ENCODE results near the gene PDE7B. TPM values are rescaled to one million over a fixed set of nuclear protein-coding genes. Genes with fewer than 3 reads are reported as not detected.

PDE7B gene
- total and polyA plus RNA-seq, 2 of the 8 experiments (the other 6 are each of a cell fraction or from before 2014, with no cell fraction given): not detected

- FAIRE-seq (no peak), DNase-seq (ENCODE audit: low read depth in 1 of 2, low spot score in 2 of 2) (no peak)
- no peak overlapping the region for H2BK15ac ChIP-seq (ENCODE audit: low read length)
- H3K23me2 ChIP-seq (ENCODE audit: low read depth, low read length): no peaks in the 10 kb centered on the region; the same call in 1 of the 2 replicates
- H3K4me1 ChIP-seq (replicated peaks in 1 of 4; ENCODE audit: control insufficient read depth in 3 of 4, insufficient read depth in 4 of 4, low read length in 3 of 4): no peaks in the 10 kb centered on the region
- no peak overlapping the region for H3K18ac ChIP-seq (ENCODE audit: extremely low read depth, low read length)
- CTCF ChIA-PET (ENCODE audit: partially characterized antibody): interaction anchor here (1.0 kb wide), 1 partner anchor 307 kb away, joined by 3 read pairs; no protein-coding TSS in a partner anchor
- POLR2A ChIA-PET (ENCODE audit: partially characterized antibody): no interaction called here
- no peaks in the 10 kb centered on the region for H4K20me1 ChIP-seq (replicated peaks in 1 of 2; ENCODE audit: control insufficient read depth in 1 of 2, insufficient read depth in 2 of 2, low read length in 2 of 2)
- H4K5ac ChIP-seq (ENCODE audit: insufficient read length, low read depth, low read length): no peak overlapping the region
- no peaks in the 10 kb centered on the region for H3K36me3 ChIP-seq (ENCODE audit: control insufficient read depth in 2 of 4, insufficient read depth in 4 of 4, low read length in 3 of 4)
- H3K4me2 ChIP-seq (ENCODE audit: insufficient read depth in 1 of 2, low read depth in 2 of 2, low read length in 2 of 2): no peak overlapping the region
- no peak overlapping the region for H2AK5ac ChIP-seq (ENCODE audit: low read depth, low read length)
- H2BK12ac ChIP-seq (ENCODE audit: low read depth, low read length): no peak overlapping the region
- 92% methylated on average over 8 of the region's 8 CpGs; no CpG with 5 or more reads in 1 of the 2 experiments for WGBS, 2 experiments (ENCODE audit: extremely low coverage in 1 of 2, insufficient coverage in 1 of 2, insufficient read length in 1 of 2, insufficient replicate concordance in 2 of 2, low coverage in 1 of 2, low lambda C conversion rate in 2 of 2, missing lambda C conversion rate in 1 of 2)
- no peak overlapping the region for H2BK5ac ChIP-seq (ENCODE audit: low read depth, low read length)
- H3K27ac ChIP-seq (ENCODE audit: low read depth, low read length): no peak overlapping the region
- no peak overlapping the region for H3K4ac ChIP-seq (replicated peaks; ENCODE audit: insufficient read length, low read depth, low read length)
- H3K79me1 ChIP-seq (ENCODE audit: low read depth, low read length): no peaks in the 10 kb centered on the region
- H3K79me2 ChIP-seq (ENCODE audit: control insufficient read depth in 1 of 2, insufficient read depth in 2 of 2, low read length in 2 of 2): no peaks in the 10 kb centered on the region
- no peak overlapping the region for H4K91ac ChIP-seq (replicated peaks; ENCODE audit: insufficient read length, low read length)
- H4K8ac ChIP-seq (ENCODE audit: extremely low read depth, insufficient read depth, low read length): no peak overlapping the region
- H3K14ac ChIP-seq (ENCODE audit: insufficient read length): no peak overlapping the region
- no peak overlapping the region for H3K4me3 ChIP-seq (ENCODE audit: extremely low read depth in 1 of 4, insufficient read depth in 2 of 4, low read depth in 3 of 4, low read length in 4 of 4)
- no peak overlapping the region for H3K56ac ChIP-seq (replicated peaks; ENCODE audit: insufficient read length, low read depth, low read length)
- no peak overlapping the region for H2BK20ac ChIP-seq (ENCODE audit: low read length)
- no peak overlapping the region for H2BK120ac ChIP-seq (replicated peaks; ENCODE audit: low read depth, low read length)
- no peak overlapping the region for H3K9ac ChIP-seq (replicated peaks in 1 of 4; ENCODE audit: extremely low read depth in 1 of 4, low read depth in 3 of 4, low read length in 3 of 4)
- H3K27me3 ChIP-seq (replicated peaks in 1 of 4; ENCODE audit: control insufficient read depth in 3 of 4, extremely low read depth in 1 of 4, insufficient read depth in 3 of 4, low read length in 3 of 4): no peaks in the 10 kb centered on the region
- no peaks in the 10 kb centered on the region for H3K9me3 ChIP-seq (ENCODE audit: insufficient read depth in 2 of 2, low read depth in 1 of 2, low read length in 1 of 2)
- no peak overlapping the region for H2AFZ ChIP-seq (ENCODE audit: low read length)
- no peak overlapping the region for H3K23ac ChIP-seq (ENCODE audit: insufficient read length)
- TF ChIP-seq POLR2AphosphoS5 (IDR thresholded peaks at IDR 0.05; ENCODE audit: low read depth, low read length) (no peak), CHD2 (IDR thresholded peaks at IDR 0.05; ENCODE audit: low read length) (no peak), NANOG (IDR thresholded peaks at IDR 0.05; ENCODE audit: insufficient read depth, low read depth, low read length, poor library complexity, severe bottlenecking) (no peak), CHD1 (IDR thresholded peaks at IDR 0.05; ENCODE audit: low read depth, low read length) (no peak), TAF7 (optimal IDR thresholded peaks at IDR 0.05; ENCODE audit: borderline replicate concordance, low read depth, low read length) (no peak), CTCF (IDR thresholded peaks at IDR 0.05; ENCODE audit: control extremely low read depth in 1 of 3, insufficient read depth in 1 of 3, low read depth in 1 of 3, low read length in 3 of 3) (no peak), KDM5A (IDR thresholded peaks at IDR 0.05; ENCODE audit: low read length) (no peak), BACH1 (IDR thresholded peaks at IDR 0.05; ENCODE audit: low read length) (no peak), POU5F1 (IDR thresholded peaks at IDR 0.05; ENCODE audit: low read depth, low read length) (no peak), SIX5 (IDR thresholded peaks at IDR 0.05; ENCODE audit: low read depth, low read length) (no peak), SP2 (IDR thresholded peaks at IDR 0.05; ENCODE audit: low read length) (no peak), POLR2A (IDR thresholded peaks at IDR 0.05; ENCODE audit: control extremely low read depth in 1 of 2, low read depth in 2 of 2, low read length in 2 of 2) (no peak)
Measured at GRCh38 chr6:135895231-135895911, 43.9 kb downstream of the PDE7B start.

Data from H1 (cell line).